Measurements from ENCODE around the gene PRG2. TPM values are rescaled to one million over a fixed set of nuclear protein-coding genes. Genes with fewer than 3 reads are reported as not detected.
A peak's percentile ranks its signal among the peaks of the same experiment; 100 is the strongest.

The PRG2 gene
- total and polyA plus RNA-seq, 2 of the 13 experiments (the other 11 are each of a cell fraction or from before 2014, with no cell fraction given), result not detected

DNA sequence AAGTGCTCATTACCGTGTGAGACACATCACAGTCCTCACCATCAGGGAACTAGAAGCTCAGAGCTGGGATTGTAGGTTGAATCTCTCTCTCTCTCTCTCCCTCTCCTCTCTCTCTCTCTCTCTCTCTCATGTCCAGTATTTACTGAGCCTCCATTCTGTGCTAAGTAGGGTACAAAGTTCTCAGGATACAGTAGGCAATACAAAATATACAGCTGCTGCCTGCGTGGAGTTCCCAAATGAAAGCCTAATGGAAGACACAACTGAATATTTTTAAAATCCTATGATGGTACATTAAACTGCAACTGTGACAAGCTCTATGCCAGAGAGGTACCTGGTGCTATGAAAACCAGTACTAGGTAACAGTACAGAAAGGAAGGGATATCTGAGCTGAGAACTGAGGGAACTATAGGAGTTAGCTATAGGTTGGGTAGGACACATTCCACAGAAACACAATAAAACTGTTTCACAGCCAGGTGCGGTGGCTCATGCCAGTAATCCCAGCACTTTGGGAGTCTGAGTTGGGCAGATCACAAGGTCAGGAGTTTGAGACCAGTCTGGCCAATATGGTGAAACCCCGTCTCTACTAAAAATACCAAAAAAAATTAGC is 9.6 kb upstream of the PRG2 start (continued):
- no peak for TF ChIP-seq ZSCAN12 (CRISPR knock-in tag; IDR thresholded peaks at IDR 0.05)
- no peak for TF ChIP-seq SNAI1 (CRISPR knock-in tag; IDR thresholded peaks at IDR 0.05; ENCODE audit: borderline replicate concordance)
- TF ChIP-seq, protein P1, sequence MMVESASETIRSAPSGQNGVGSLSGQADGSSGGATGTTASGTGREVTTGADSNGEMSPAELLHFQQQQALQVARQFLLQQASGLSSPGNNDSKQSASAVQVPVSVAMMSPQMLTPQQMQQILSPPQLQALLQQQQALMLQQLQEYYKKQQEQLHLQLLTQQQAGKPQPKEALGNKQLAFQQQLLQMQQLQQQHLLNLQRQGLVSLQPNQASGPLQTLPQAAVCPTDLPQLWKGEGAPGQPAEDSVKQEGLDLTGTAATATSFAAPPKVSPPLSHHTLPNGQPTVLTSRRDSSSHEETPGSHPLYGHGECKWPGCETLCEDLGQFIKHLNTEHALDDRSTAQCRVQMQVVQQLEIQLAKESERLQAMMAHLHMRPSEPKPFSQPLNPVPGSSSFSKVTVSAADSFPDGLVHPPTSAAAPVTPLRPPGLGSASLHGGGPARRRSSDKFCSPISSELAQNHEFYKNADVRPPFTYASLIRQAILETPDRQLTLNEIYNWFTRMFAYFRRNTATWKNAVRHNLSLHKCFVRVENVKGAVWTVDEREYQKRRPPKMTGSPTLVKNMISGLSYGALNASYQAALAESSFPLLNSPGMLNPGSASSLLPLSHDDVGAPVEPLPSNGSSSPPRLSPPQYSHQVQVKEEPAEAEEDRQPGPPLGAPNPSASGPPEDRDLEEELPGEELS (CRISPR knock-in tag; IDR thresholded peaks at IDR 0.05), result peak; percentile 69
- TF ChIP-seq, protein P2, sequence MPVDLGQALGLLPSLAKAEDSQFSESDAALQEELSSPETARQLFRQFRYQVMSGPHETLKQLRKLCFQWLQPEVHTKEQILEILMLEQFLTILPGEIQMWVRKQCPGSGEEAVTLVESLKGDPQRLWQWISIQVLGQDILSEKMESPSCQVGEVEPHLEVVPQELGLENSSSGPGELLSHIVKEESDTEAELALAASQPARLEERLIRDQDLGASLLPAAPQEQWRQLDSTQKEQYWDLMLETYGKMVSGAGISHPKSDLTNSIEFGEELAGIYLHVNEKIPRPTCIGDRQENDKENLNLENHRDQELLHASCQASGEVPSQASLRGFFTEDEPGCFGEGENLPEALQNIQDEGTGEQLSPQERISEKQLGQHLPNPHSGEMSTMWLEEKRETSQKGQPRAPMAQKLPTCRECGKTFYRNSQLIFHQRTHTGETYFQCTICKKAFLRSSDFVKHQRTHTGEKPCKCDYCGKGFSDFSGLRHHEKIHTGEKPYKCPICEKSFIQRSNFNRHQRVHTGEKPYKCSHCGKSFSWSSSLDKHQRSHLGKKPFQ (CRISPR knock-in tag; IDR thresholded peaks at IDR 0.05; ENCODE audit: insufficient replicate concordance), result no peak
- no peak for TF ChIP-seq KDM5B (CRISPR knock-in tag; IDR thresholded peaks at IDR 0.05; ENCODE audit: borderline replicate concordance)
- TF ChIP-seq, protein P3, sequence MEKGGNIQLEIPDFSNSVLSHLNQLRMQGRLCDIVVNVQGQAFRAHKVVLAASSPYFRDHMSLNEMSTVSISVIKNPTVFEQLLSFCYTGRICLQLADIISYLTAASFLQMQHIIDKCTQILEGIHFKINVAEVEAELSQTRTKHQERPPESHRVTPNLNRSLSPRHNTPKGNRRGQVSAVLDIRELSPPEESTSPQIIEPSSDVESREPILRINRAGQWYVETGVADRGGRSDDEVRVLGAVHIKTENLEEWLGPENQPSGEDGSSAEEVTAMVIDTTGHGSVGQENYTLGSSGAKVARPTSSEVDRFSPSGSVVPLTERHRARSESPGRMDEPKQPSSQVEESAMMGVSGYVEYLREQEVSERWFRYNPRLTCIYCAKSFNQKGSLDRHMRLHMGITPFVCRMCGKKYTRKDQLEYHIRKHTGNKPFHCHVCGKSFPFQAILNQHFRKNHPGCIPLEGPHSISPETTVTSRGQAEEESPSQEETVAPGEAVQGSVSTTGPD (CRISPR knock-in tag; IDR thresholded peaks at IDR 0.05), result no peak
- no peak for TF ChIP-seq HNRNPL (IDR thresholded peaks at IDR 0.05; ENCODE audit: low read depth, low read length)
- no peak for TF ChIP-seq PAWR (CRISPR knock-in tag; IDR thresholded peaks at IDR 0.05; ENCODE audit: borderline replicate concordance)
- TF ChIP-seq GTF3A (CRISPR knock-in tag; conservative IDR thresholded peaks at IDR 0.05), result no peak
- TF ChIP-seq, protein P4, sequence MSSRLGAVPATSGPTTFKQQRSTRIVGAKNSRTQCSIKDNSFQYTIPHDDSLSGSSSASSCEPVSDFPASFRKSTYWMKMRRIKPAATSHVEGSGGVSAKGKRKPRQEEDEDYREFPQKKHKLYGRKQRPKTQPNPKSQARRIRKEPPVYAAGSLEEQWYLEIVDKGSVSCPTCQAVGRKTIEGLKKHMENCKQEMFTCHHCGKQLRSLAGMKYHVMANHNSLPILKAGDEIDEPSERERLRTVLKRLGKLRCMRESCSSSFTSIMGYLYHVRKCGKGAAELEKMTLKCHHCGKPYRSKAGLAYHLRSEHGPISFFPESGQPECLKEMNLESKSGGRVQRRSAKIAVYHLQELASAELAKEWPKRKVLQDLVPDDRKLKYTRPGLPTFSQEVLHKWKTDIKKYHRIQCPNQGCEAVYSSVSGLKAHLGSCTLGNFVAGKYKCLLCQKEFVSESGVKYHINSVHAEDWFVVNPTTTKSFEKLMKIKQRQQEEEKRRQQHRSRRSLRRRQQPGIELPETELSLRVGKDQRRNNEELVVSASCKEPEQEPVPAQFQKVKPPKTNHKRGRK (CRISPR knock-in tag; IDR thresholded peaks at IDR 0.05), result no peak
- TF ChIP-seq, protein P5, sequence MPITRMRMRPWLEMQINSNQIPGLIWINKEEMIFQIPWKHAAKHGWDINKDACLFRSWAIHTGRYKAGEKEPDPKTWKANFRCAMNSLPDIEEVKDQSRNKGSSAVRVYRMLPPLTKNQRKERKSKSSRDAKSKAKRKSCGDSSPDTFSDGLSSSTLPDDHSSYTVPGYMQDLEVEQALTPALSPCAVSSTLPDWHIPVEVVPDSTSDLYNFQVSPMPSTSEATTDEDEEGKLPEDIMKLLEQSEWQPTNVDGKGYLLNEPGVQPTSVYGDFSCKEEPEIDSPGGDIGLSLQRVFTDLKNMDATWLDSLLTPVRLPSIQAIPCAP (CRISPR knock-in tag; IDR thresholded peaks at IDR 0.05; ENCODE audit: low read depth), result no peak
- no peak for TF ChIP-seq ZKSCAN5 (CRISPR knock-in tag; IDR thresholded peaks at IDR 0.05)
- peak; percentile 43; the same call in 1 of the 2 replicates for TF ChIP-seq ZNF441 (CRISPR knock-in tag; IDR thresholded peaks at IDR 0.05; ENCODE audit: borderline replicate concordance)
- TF ChIP-seq, protein P6, sequence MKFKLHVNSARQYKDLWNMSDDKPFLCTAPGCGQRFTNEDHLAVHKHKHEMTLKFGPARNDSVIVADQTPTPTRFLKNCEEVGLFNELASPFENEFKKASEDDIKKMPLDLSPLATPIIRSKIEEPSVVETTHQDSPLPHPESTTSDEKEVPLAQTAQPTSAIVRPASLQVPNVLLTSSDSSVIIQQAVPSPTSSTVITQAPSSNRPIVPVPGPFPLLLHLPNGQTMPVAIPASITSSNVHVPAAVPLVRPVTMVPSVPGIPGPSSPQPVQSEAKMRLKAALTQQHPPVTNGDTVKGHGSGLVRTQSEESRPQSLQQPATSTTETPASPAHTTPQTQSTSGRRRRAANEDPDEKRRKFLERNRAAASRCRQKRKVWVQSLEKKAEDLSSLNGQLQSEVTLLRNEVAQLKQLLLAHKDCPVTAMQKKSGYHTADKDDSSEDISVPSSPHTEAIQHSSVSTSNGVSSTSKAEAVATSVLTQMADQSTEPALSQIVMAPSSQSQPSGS (CRISPR knock-in tag; IDR thresholded peaks at IDR 0.05), result no peak
- no peak for TF ChIP-seq RFX5 (IDR thresholded peaks at IDR 0.05; ENCODE audit: low read depth, low read length)
- TF ChIP-seq NFE2L2 (IDR thresholded peaks at IDR 0.05; ENCODE audit: low read length), result no peak
- TF ChIP-seq NFYB (CRISPR knock-in tag; IDR thresholded peaks at IDR 0.05), result no peak
- TF ChIP-seq ZSCAN21 (CRISPR knock-in tag; IDR thresholded peaks at IDR 0.05; ENCODE audit: borderline replicate concordance), result no peak
- no peak for TF ChIP-seq ZNF224 (CRISPR knock-in tag; IDR thresholded peaks at IDR 0.05)
- no peak for TF ChIP-seq XRCC5 (optimal IDR thresholded peaks at IDR 0.05; ENCODE audit: low read length)
